Measurements from ENCODE around the gene DOCK4.
"Not testable (repeated sequence)": the region's sequence is repeated elsewhere in the genome, so short reads cannot be mapped to it uniquely, and the experiment has no call there.

The DOCK4 gene

GRCh38 chr7:111937163-111937562, 269.0 kb downstream of the DOCK4 start:
- no peak for DNase-seq

DNA sequence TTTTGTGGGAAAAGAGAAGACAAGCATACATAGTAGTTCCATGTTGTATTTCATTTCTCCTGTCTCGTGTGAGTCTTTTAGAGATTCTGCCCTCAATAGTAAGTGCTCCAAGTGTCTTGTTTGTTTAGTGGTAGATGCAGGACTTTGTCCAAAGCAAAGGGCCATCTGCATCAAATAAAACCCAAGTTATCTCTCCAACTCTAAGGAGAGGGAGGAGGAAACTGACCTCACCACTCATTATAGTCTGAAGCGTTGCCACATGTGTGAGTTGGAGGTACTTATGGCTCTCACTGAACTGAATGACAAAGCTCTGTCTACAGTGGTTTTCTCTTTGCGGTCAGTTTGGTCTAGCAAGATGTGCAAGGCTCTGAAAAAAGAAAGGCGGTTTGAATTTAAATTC, 272.6 kb downstream of the DOCK4 start:
- no peak for DNase-seq

DNA sequence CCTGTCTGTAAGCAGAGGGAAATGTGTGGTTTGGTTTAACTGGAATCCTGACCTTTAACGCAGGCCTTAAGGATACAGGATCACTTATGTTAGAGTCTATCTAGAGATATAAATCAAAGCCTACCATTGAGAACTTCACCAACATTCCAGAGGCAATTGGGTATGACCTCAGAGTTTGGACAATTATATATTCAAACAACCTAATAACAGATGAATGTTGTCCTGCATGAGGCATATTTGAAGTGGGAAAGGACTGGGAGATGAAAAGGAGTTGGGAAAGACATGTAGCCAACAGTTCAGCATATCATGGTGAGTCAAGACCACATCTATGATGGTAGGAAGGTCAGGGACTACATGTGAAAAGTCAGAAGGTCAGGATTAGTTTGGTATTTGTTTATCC, 274.2 kb downstream of the DOCK4 start:
- DNase-seq, result no peak

- no peak for DNase-seq
These were observed 275.1 kb downstream of the DOCK4 start for GRCh38 chr7:111931016-111931517.

- DNase-seq, result no peak
These were observed 276.9 kb downstream of the DOCK4 start for GRCh38 chr7:111929264-111929663.

- DNase-seq, result no peak
These were observed 278.7 kb downstream of the DOCK4 start for GRCh38 chr7:111927353-111928019.

- no peak for DNase-seq
These were observed 285.9 kb downstream of the DOCK4 start for GRCh38 chr7:111920329-111920728.

DNA sequence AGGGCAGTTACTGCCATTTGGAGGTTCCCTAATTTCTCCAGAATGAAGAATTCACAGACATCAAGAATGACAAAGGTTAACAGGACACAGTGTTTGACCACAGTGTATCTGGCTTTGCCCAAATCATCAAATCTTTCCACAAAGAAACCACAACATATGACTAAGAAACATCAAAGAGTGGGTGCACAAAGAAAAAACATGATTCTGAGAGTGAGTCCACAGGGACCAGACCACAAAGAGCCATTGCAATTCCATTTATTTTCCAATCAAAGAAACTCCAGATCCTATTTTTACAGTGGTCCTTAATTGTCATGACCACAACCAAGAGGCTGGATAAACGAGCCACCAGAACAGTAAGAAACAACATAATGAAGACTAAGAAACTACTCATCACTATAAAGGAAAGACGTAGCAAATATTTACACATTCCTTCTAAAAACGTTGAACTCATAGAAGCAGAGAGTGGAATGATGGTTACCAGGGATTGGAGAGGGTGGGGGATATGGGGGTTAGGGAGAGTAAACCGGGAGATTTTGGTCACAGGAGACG, 286.5 kb downstream of the DOCK4 start:
- no peak for DNase-seq

DNA sequence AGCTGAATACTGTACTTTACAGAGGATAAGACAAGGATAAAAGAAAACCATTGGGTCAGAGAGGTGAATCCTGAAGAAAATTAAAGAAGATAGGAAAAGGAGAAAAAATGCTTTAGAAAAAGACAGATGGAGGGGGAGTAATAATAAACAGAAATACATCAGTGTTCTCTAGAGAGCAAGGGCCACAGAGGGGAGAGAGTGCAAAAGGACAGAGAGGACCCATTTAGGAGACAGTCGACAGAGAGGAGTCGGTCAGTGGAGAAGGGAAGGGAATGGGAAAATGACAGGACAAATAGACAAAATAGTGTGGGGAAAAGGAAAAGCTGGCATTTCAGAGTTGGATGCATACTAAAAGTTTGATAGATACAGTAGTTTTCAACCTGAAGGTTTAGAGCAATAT, 287.0 kb downstream of the DOCK4 start:
- no peak for DNase-seq

DNA sequence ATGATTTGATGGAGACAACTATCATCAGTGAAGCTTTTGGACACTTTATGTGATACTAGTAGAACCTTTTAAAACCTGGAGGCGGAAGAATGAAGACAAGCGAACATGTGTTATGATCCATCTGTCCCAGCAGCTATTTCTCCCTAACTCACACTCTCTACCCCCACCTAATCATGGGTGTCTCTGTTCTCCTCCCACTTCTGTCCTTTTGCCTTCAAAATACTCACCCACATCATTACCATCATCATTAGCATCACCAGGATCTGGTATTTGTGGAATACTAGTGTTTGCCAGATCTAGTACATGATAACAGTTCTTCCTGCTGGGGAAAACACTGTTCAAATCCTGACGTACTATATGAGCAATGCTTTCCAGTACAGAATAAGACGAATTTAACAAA, 287.7 kb downstream of the DOCK4 start:
- DNase-seq, result no peak

GRCh38 chr7:111917404-111917803, 288.8 kb downstream of the DOCK4 start:
- not testable (repeated sequence) for DNase-seq

DNA sequence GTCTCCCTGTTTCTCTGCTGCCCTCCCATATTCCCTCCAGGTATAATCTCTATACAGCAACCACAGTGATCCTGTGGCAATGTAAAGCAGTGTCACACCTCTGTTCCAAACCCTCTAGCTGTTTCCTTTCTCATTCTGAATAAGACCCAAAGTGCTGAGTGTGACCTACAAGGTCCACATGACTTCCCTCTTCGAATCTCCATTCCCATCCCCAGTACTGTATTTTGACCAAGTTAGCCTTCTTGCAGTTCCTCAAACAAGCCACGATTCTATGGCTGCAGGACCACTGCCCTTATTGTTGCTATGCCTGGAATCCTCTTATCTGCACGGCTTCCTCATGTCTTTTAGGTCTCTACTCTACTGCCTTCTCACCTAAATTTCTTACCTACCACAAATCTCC, 291.9 kb downstream of the DOCK4 start:
- DNase-seq, result no peak

- no peak for DNase-seq
These were observed 294.8 kb downstream of the DOCK4 start for GRCh38 chr7:111911166-111911961.

GRCh38 chr7:111910656-111911055, 295.5 kb downstream of the DOCK4 start:
- DNase-seq, result no peak

DNA sequence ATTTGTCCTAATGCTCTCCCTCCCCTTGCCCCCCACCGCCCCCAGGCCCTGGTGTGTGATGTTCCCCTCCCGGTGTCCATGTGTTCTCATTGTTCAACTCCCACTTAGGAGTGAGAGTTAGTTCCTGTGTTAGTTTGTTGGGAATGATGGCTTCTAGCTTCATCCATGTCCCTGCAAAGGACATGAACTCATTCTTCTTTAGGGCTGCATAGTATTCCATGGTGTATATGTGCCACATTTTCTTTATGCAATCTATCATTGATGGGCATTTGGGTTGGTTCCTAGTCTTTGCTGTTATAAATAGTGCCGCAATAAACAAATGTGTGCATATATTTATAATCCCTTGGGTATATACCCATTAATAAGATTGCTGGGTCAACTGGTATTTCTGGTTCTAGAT, 297.5 kb downstream of the DOCK4 start:
- DNase-seq, result not testable (repeated sequence)

- no peak for DNase-seq
These were observed 302.4 kb downstream of the DOCK4 start for GRCh38 chr7:111903797-111904196.

GRCh38 chr7:111903016-111903415, 303.2 kb downstream of the DOCK4 start:
- no peak for DNase-seq

GRCh38 chr7:111900283-111900682, 305.9 kb downstream of the DOCK4 start:
- DNase-seq, result no peak

DNA sequence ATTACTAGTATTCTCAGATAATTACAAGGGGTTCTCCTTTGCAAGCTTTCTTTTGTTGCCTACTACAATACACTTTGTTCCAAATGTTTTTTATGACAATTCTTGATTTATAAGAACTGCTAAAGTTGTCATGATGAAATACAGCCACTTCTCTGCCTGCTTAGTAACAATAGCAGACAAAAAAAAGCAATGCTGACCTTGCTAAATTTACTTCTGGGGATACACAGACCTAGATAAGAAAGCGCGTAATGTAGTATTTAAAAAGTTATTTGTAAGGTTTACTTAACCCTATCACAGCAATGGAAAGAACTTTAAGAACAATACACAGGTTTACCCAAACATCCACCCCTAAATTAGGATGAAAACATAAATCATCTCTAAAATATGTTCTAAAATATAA, 311.1 kb downstream of the DOCK4 start:
- DNase-seq, result no peak

DNA sequence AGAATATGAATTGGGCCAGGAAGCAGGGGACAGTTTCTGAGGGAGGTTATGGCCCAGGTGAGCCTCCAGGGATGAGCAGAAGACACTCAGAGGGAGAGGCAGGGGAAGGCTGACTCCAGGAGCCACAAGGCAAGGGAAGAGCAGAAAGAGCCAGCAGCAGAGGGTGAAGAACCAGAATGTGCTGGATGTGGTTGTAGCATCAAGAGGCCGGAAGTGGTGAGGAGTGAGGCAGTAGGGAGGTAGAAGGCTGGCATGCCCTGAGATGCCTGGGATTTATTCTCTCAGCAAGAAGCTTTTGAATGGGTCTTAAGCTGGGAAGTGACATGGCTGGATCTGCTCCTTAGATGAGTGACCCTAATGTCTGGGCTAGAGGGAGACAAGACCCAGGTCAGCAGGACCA, 311.7 kb downstream of the DOCK4 start:
- DNase-seq, result no peak

- DNase-seq, result no peak
These were observed 313.0 kb downstream of the DOCK4 start for GRCh38 chr7:111893190-111893589.

- no peak for DNase-seq
These were observed 313.6 kb downstream of the DOCK4 start for GRCh38 chr7:111892588-111892987.

GRCh38 chr7:111887734-111888133, 318.5 kb downstream of the DOCK4 start:
- no peak for DNase-seq

GRCh38 chr7:111886233-111886632, 320.0 kb downstream of the DOCK4 start:
- no peak for DNase-seq

All from activated T-cell treated with anti-CD3 and anti-CD28 coated beads for 4 hours (primary cell).